IPS-NIHi7 (cell line): ENCODE results near the gene CELA3A.
"Not testable (repeated sequence)": the region's sequence is repeated elsewhere in the genome, so short reads cannot be mapped to it uniquely, and the experiment has no call there.

Experiments used
- DNase-seq: peaks from one replicate; pipeline ENCODE4 v3.0.0; 2012; ENCODE audit warnings: mixed read lengths; ENCODE audit errors: extremely low spot score

Gene CELA3A

GRCh38 chr1:22018583-22019559 is 17.4 kb downstream of the CELA3A start:
- DNase-seq = peak; percentile 42

- no peak for DNase-seq
Observed at GRCh38 chr1:22021061-22021460, 19.6 kb downstream of the CELA3A start.

- peak; percentile 63 for DNase-seq
Observed at GRCh38 chr1:22024485-22025367, 23.3 kb downstream of the CELA3A start.

- peak; percentile 87 for DNase-seq
Observed at GRCh38 chr1:22025368-22026155, 24.1 kb downstream of the CELA3A start.

GRCh38 chr1:22026924-22027289 is 25.4 kb downstream of the CELA3A start:
- no peak for DNase-seq

GRCh38 chr1:22030057-22030456 is 28.6 kb downstream of the CELA3A start:
- no peak for DNase-seq

- no peak for DNase-seq
Observed at GRCh38 chr1:22030473-22030872, 29.0 kb downstream of the CELA3A start.

GRCh38 chr1:22031214-22031962 is 29.9 kb downstream of the CELA3A start:
- no peak for DNase-seq

GRCh38 chr1:22034834-22035233 is 33.4 kb downstream of the CELA3A start:
- DNase-seq = not testable (repeated sequence)

GRCh38 chr1:22037520-22037919 is 36.1 kb downstream of the CELA3A start:
- no peak for DNase-seq

GRCh38 chr1:22038036-22038435 is 36.6 kb downstream of the CELA3A start:
- no peak for DNase-seq

- DNase-seq = peak; percentile 49
Observed at GRCh38 chr1:22039594-22040285, 38.3 kb downstream of the CELA3A start.

GRCh38 chr1:22040286-22040623 is 38.8 kb downstream of the CELA3A start:
- DNase-seq = no peak

GRCh38 chr1:22041505-22041904 is 40.0 kb downstream of the CELA3A start:
- no peak for DNase-seq

GRCh38 chr1:22043198-22043769 is 41.8 kb downstream of the CELA3A start:
- no peak for DNase-seq

- DNase-seq = no peak
Observed at GRCh38 chr1:22044690-22045420, 43.4 kb downstream of the CELA3A start.

- DNase-seq = no peak
Observed at GRCh38 chr1:22045604-22046228, 44.3 kb downstream of the CELA3A start.

- peak; percentile 38 for DNase-seq
Observed at GRCh38 chr1:22048351-22049192, 47.1 kb downstream of the CELA3A start.
